ENCODE results near the gene GRN. TPM values are rescaled to one million over a fixed set of nuclear protein-coding genes. Genes with fewer than 3 reads are reported as not detected.

The GRN gene
- total RNA-seq, 3 donors from 2014 or later (not counting 1 experiment from before 2014, with no cell fraction given) = 42.4 to 69.8 (median 55.6) TPM

DNA sequence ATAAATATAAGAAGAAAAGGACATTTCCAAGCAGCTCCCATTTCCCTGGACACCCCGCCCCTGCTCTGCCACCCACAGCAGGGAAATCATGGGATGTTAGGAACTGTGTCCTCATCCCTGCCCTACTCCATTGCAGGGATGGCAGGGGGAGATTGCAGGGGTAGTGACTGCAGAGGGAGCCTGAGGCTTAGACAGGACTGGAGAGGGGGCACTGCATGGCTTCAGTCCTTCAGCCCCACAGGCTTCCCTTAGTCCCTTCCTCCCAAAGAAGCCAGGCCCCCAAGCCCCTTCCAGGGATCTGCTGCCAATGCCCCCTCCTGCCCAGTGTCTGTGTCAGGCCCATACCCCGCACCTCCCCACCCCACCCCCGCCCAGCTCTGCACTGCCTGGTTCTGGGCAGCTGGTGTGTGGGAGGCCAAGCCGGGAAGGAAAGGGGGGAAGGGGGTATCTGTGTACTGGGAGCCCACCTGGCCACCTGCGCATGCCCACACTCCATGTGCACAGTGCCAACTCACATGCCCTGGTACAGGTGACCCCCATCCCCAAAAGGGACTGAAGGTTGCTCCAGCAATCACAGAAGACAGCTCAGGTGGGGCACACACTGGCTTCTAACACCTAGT, 33.4 kb upstream of the GRN start:
- TF ChIP-seq, protein P1, sequence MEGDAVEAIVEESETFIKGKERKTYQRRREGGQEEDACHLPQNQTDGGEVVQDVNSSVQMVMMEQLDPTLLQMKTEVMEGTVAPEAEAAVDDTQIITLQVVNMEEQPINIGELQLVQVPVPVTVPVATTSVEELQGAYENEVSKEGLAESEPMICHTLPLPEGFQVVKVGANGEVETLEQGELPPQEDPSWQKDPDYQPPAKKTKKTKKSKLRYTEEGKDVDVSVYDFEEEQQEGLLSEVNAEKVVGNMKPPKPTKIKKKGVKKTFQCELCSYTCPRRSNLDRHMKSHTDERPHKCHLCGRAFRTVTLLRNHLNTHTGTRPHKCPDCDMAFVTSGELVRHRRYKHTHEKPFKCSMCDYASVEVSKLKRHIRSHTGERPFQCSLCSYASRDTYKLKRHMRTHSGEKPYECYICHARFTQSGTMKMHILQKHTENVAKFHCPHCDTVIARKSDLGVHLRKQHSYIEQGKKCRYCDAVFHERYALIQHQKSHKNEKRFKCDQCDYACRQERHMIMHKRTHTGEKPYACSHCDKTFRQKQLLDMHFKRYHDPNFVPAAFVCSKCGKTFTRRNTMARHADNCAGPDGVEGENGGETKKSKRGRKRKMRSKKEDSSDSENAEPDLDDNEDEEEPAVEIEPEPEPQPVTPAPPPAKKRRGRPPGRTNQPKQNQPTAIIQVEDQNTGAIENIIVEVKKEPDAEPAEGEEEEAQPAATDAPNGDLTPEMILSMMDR (IDR thresholded peaks at IDR 0.05) = no peak
- no peaks in the 10 kb centered on the region for H3K9me3 Mint-ChIP-seq
- no peaks in the 10 kb centered on the region for H3K36me3 ChIP-seq (ENCODE audit: control insufficient read depth, insufficient read depth, low read length)
- peaks cover 14 to 24% of the 10 kb centered on the region in 2 donors for H3K4me1 Mint-ChIP-seq
- peaks cover 29 to 43% of the 10 kb centered on the region in 2 donors for H3K27me3 Mint-ChIP-seq (ENCODE audit: low read depth in 2 of 2)
- DNase-seq (no peak), ATAC-seq (no peak)
- peaks cover 33% of the 10 kb centered on the region for H3K4me1 ChIP-seq (ENCODE audit: control insufficient read depth, insufficient read depth, low read length)
- intact Hi-C loops (cut with micrococcal nuclease) = no loop called here
- H3K27me3 ChIP-seq (ENCODE audit: control insufficient read depth, insufficient read depth, low read length) = peaks cover 35% of the 10 kb centered on the region
- H3K27ac Mint-ChIP-seq = no peak overlapping the region
- H3K4me3 Mint-ChIP-seq = no peak overlapping the region
- H3K27ac ChIP-seq (ENCODE audit: low read length) = no peak overlapping the region
- WGBS (ENCODE audit: insufficient coverage) = 88% methylated on average over 1 of the region's 5 CpGs
- H3K36me3 Mint-ChIP-seq = no peaks in the 10 kb centered on the region
- H3K4me3 ChIP-seq (ENCODE audit: low read length) = no peak overlapping the region
- H3K9me3 ChIP-seq (ENCODE audit: control insufficient read depth, insufficient read depth, low read length) = no peaks in the 10 kb centered on the region

DNA sequence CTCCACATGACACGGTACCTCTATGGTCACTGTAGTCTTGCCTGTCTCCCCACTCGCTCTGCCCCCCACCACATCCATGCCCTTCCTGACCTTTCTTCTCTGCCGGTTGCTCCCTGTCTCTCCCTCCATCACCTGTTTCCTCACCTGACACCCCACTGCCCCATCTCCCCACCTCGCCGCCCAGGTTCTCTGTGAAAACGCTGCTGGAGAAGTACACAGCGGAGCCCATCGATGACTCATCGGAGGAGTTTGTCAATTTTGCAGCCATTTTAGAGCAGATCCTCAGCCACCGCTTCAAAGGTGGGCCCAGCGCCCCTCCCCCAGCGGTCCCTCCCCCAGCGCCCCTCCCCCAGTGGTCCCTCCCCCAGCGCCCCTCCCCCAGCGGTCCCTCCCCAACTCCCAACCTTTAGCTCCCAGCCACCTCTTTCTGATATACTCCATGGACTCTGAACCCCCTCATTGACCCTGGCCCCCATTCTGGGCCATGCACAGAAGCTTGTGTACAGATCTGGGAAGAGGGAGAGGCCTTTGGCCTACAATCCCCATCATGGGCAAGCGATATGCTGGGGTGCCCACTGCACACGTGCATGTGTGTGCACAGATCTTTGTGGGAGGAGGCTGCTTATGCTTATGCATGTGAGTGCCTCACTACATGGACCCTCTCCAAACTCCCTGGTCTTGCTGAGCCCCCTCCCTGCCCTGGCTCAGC, 32.6 kb upstream of the GRN start:
- H3K27ac ChIP-seq (ENCODE audit: low read length) = no peak overlapping the region
- DNase-seq (no peak), ATAC-seq (no peak)
- intact Hi-C loops (cut with micrococcal nuclease) = no loop called here
- no peaks in the 10 kb centered on the region for H3K9me3 ChIP-seq (ENCODE audit: control insufficient read depth, insufficient read depth, low read length)
- peaks cover 26 to 42% of the 10 kb centered on the region in 2 donors for H3K27me3 Mint-ChIP-seq (ENCODE audit: low read depth in 2 of 2)
- H3K36me3 ChIP-seq (ENCODE audit: control insufficient read depth, insufficient read depth, low read length) = no peaks in the 10 kb centered on the region
- TF ChIP-seq, protein P1 (IDR thresholded peaks at IDR 0.05) = no peak
- H3K4me1 Mint-ChIP-seq = peaks cover 8 to 19% of the 10 kb centered on the region in 2 donors
- no peaks in the 10 kb centered on the region for H3K9me3 Mint-ChIP-seq
- peaks cover 27% of the 10 kb centered on the region for H3K27me3 ChIP-seq (ENCODE audit: control insufficient read depth, insufficient read depth, low read length)
- no peak overlapping the region for H3K27ac Mint-ChIP-seq
- H3K4me3 ChIP-seq (ENCODE audit: low read length) = no peak overlapping the region
- H3K36me3 Mint-ChIP-seq = no peaks in the 10 kb centered on the region
- 86% methylated on average over 11 of the region's 17 CpGs for WGBS (ENCODE audit: insufficient coverage)
- H3K4me1 ChIP-seq (ENCODE audit: control insufficient read depth, insufficient read depth, low read length) = peaks cover 31% of the 10 kb centered on the region
- H3K4me3 Mint-ChIP-seq = no peak overlapping the region

DNA sequence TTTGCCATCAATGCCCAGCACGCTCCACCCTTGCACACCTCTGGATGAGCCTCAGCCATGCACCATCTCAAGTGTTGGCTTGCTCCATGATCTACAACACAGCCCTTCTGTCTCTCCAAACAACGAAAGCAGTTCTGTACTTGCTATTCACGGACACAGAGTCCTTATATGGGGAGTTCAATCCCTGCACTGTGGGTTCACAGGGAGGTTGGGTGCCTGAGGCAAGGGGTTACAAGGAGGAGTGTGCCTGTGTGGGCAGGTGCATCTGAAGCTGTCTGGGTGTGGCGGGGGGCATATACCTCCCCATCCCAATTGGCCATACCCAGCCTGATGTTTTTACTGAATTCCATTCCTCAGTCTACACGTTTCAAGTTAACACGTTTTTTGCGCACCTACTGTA, 31.1 kb upstream of the GRN start:
- no peaks in the 10 kb centered on the region for H3K36me3 Mint-ChIP-seq
- 96% methylated on average over 6 of the region's 7 CpGs for WGBS (ENCODE audit: insufficient coverage)
- no peaks in the 10 kb centered on the region for H3K9me3 Mint-ChIP-seq
- DNase-seq = no peak
- Histone ChIP-seq H3K27me3 (ENCODE audit: control insufficient read depth, insufficient read depth, low read length) (peaks cover 24% of the 10 kb centered on the region), H3K27ac (ENCODE audit: low read length) (no peak overlapping the region), H3K4me3 (ENCODE audit: low read length) (no peak overlapping the region), H3K9me3 (ENCODE audit: control insufficient read depth, insufficient read depth, low read length) (no peaks in the 10 kb centered on the region), H3K36me3 (ENCODE audit: control insufficient read depth, insufficient read depth, low read length) (no peaks in the 10 kb centered on the region), H3K4me1 (ENCODE audit: control insufficient read depth, insufficient read depth, low read length) (peaks cover 16% of the 10 kb centered on the region)
- intact Hi-C loops (cut with micrococcal nuclease) = no loop called here
- ATAC-seq = no peak
- no peak overlapping the region for H3K27ac Mint-ChIP-seq
- TF ChIP-seq, protein P1 (IDR thresholded peaks at IDR 0.05) = no peak
- peaks cover 8 to 19% of the 10 kb centered on the region in 2 donors for H3K4me1 Mint-ChIP-seq
- no peak overlapping the region for H3K4me3 Mint-ChIP-seq
- peaks cover 29 to 43% of the 10 kb centered on the region in 2 donors for H3K27me3 Mint-ChIP-seq (ENCODE audit: low read depth in 2 of 2)

Data from natural killer cell (primary cell).